Stimulated activated effector memory CD8-positive, alpha-beta T cell treated with anti-CD3 and anti-CD28 coated beads, Interleukin-12 subunit alpha, Interleukin-12 subunit beta, amount 100 ng/mL, for 72 hours (primary cell): Measurements from ENCODE around the gene BLMH.
A peak's percentile ranks its signal among the peaks of the same experiment; 100 is the strongest.

Experiments
- ATAC-seq: fragments of 150-1000 bp; cut with Tn5 transposase; 2 replicates; pipeline ENCODE4 v1.10.0; 2021
- DNase-seq, 2 donors: peaks; one replicate each; pipeline ENCODE4 v3.0.0; 2021 to 2022; ENCODE audit warnings: low spot score in 2 of 2
- H3K27ac Mint-ChIP-seq: one replicate; pipeline ENCODE4 v1.8.0; 2022; ENCODE audit warnings: mild to moderate bottlenecking, mixed read lengths
- H3K36me3 Mint-ChIP-seq: one replicate; pipeline ENCODE4 v1.8.0; 2022; ENCODE audit warnings: mild to moderate bottlenecking, mixed read lengths
- H3K4me1 Mint-ChIP-seq: one replicate; pipeline ENCODE4 v1.8.0; 2022; ENCODE audit warnings: mixed read lengths
- H3K4me3 Mint-ChIP-seq: one replicate; pipeline ENCODE4 v1.8.0; 2022; ENCODE audit warnings: mild to moderate bottlenecking, mixed read lengths
- H3K9me3 Mint-ChIP-seq: one replicate; pipeline ENCODE4 v1.8.0; 2022; ENCODE audit warnings: mixed read lengths

BLMH gene, protein sequence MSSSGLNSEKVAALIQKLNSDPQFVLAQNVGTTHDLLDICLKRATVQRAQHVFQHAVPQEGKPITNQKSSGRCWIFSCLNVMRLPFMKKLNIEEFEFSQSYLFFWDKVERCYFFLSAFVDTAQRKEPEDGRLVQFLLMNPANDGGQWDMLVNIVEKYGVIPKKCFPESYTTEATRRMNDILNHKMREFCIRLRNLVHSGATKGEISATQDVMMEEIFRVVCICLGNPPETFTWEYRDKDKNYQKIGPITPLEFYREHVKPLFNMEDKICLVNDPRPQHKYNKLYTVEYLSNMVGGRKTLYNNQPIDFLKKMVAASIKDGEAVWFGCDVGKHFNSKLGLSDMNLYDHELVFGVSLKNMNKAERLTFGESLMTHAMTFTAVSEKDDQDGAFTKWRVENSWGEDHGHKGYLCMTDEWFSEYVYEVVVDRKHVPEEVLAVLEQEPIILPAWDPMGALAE

GRCh38 chr17:30291543-30292285 lies at the start of gene BLMH:
TSS of gene BLMH (minus strand) at chr17:30291944. CDS start at chr17:30291819, 125 bp downstream.
- H3K4me1 Mint-ChIP-seq, result peaks cover 10% of the 10 kb centered on the region
- peaks cover 37% of the 10 kb centered on the region for H3K36me3 Mint-ChIP-seq
- peak within 1 kb of the TSS; percentile 90 for H3K27ac Mint-ChIP-seq
- H3K9me3 Mint-ChIP-seq, result no peaks in the 10 kb centered on the region
- ATAC-seq (peak; percentile 86), DNase-seq (peak; percentile 77 to 90)
- peak within 1 kb of the TSS; percentile 81 for H3K4me3 Mint-ChIP-seq

- H3K27ac Mint-ChIP-seq, result peak overlapping the region; percentile 63
- DNase-seq (no peak), ATAC-seq (no peak)
- H3K4me3 Mint-ChIP-seq, result no peak overlapping the region
- no peaks in the 10 kb centered on the region for H3K36me3 Mint-ChIP-seq
- peaks cover 23% of the 10 kb centered on the region for H3K4me1 Mint-ChIP-seq
- no peaks in the 10 kb centered on the region for H3K9me3 Mint-ChIP-seq
These were observed 49.1 kb upstream of the BLMH start for GRCh38 chr17:30340801-30341356.

DNA sequence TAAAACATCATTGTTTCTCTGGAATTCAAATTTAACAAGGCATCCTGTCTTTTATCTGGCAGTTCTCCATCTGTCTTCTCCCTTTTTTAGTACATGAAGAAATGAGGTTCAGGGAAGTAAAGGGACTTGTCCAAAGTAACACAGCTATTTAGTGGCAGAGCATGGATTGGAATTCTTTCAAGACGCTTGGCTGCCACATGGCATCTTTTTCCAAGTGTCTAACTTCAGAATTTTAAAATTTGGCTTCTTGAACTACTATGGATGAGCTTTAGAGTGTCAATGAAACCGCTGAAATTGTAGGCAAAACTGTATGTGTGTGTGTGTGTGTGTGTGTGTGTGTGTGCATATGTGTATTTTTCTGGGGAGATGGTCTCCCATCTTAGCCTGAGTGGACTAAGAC lies 47.3 kb upstream of the BLMH start:
- peaks cover 18% of the 10 kb centered on the region for H3K4me1 Mint-ChIP-seq
- no peaks in the 10 kb centered on the region for H3K9me3 Mint-ChIP-seq
- DNase-seq (no peak), ATAC-seq (no peak)
- peak overlapping the region; percentile 22 for H3K27ac Mint-ChIP-seq
- H3K36me3 Mint-ChIP-seq, result no peaks in the 10 kb centered on the region
- no peak overlapping the region for H3K4me3 Mint-ChIP-seq

DNA sequence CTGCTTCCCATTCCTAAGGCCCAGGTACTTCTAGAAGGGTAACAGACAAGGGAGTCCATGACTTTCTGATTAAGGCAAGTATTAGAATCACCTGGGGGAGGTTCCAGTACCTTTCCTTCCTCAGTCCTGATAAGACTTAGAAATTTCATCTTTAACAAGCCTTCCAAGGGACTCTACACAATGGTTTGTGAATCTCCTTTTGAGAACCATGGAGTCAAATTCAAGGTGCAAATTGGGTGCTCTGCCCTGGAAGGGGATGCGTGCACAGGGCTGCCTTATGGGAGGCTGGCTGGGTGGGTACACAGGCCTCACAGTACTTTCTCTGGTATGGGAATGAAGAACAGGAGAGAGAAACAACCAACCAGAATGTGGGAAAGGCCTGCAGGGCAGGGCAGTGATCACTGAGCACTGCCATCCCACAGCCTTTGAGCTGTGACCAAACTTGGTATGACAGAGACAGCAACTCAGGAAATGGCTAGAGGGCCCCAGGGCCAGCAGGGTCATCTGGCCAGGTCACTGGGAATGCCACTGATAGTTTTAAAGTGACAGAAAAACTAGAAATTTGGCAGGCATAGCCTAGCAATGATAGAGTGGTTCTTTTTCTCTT lies 45.8 kb upstream of the BLMH start:
- no peaks in the 10 kb centered on the region for H3K9me3 Mint-ChIP-seq
- H3K36me3 Mint-ChIP-seq, result no peaks in the 10 kb centered on the region
- no peak overlapping the region for H3K4me3 Mint-ChIP-seq
- no peak overlapping the region for H3K27ac Mint-ChIP-seq
- ATAC-seq (no peak), DNase-seq (no peak)
- peaks cover 34% of the 10 kb centered on the region for H3K4me1 Mint-ChIP-seq

DNA sequence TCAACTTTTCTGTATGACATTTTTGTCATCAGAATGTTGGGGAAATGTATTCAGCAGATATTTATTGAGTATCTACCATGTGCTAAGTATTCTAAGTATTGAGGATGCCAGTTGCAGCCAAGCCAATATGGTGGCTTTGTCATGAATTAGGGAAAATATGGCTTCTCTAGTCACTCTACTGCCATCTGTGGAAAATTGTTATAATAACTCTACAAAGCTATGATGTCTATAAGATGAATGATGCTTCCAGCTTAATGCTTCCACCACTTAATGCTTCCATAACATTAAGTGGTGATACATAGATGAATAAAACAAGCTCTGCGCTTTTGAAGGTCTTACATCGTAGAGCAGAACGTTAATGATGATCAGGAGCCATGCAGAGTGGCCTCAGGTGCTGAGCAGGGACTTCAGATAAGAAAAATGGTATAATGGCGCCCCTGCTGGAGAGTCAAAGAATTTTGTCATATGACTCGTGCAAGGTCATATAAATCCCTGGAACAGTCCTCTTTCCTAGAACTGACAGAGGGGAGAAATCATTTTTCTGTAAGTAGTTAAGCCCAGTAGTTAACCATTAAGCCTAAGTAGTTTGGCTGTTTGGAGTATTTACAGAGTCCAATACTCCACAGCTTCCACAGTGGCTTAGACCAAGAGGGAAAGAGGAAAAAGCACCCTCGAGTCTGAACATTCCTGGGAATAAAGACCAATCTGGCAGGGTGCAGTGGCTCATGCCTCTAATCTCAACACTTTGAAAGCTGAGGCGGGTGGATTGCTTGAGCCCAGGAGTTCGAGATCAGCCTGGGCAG lies 44.8 kb upstream of the BLMH start:
- DNase-seq, result peak; percentile 53 to 80
- H3K36me3 Mint-ChIP-seq, result peaks cover 6% of the 10 kb centered on the region
- no peaks in the 10 kb centered on the region for H3K9me3 Mint-ChIP-seq
- H3K4me3 Mint-ChIP-seq, result no peak overlapping the region
- H3K4me1 Mint-ChIP-seq, result peaks cover 42% of the 10 kb centered on the region
- no peak overlapping the region for H3K27ac Mint-ChIP-seq
- ATAC-seq, result peak; percentile 39

GRCh38 chr17:30334421-30334820 lies 42.7 kb upstream of the BLMH start:
- ATAC-seq (no peak), DNase-seq (no peak)
- Mint-ChIP-seq H3K36me3 (peaks cover 10% of the 10 kb centered on the region), H3K9me3 (no peaks in the 10 kb centered on the region), H3K27ac (no peak overlapping the region), H3K4me3 (no peak overlapping the region), H3K4me1 (peaks cover 40% of the 10 kb centered on the region)

DNA sequence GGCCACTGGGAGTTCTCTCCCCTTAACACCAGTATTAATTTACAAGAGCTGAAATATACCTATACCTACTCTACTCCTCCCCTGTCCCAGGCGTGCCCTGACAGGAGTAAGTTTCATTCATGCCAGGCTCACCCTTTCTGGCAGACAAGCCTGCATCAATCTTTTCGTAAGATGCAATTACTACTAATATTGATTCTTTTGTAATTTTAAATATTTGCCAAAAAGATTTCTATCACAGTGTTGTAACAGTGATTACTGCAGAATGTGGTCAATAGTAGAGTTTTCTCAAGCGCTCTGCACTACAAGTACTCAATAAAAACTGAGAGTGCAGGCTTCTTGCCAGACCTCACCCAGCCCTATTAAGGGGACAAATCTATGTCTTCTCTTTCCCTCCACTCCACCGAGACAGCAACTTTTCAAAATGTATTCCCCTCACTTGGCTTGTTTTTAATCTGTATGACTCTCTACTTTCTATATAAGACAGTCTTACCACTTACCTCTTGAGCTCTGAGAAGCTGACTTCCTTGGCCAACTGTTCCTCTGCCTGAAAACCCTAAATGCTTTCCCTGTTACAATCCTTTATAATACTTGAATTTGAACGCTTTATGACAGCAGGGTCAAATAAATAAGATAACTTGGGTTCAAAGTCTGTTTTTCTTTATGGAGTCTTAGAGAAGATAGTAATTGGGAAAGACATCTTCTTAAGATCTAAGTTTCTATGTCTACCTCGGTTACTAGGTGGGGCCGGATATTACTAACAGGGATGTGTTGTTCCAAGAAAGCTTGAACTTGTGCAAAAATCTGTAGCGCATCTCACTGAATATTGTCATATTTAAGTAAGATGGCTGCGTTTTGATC lies 42.0 kb upstream of the BLMH start, which contains the start of gene TMIGD1:
Gene TMIGD1, minus strand, starts transcription at position 555 of the 858 bp plus-strand sequence. CDS start 1,924 bp downstream, outside the sequence.
- Mint-ChIP-seq H3K9me3 (no peaks in the 10 kb centered on the region), H3K36me3 (peaks cover 10% of the 10 kb centered on the region), H3K4me3 (peak within 1 kb of the TSS; percentile 38), H3K4me1 (peaks cover 40% of the 10 kb centered on the region), H3K27ac (peak within 1 kb of the TSS; percentile 68)
- ATAC-seq (no peak), DNase-seq (no peak)

- peak; percentile 98 for ATAC-seq
- no peaks in the 10 kb centered on the region for H3K9me3 Mint-ChIP-seq
- H3K4me3 Mint-ChIP-seq, result peak overlapping the region; percentile 38
- H3K27ac Mint-ChIP-seq, result peak overlapping the region; percentile 68
- H3K36me3 Mint-ChIP-seq, result peaks cover 10% of the 10 kb centered on the region
- H3K4me1 Mint-ChIP-seq, result peaks cover 40% of the 10 kb centered on the region
- DNase-seq, result no peak
These were observed 40.4 kb upstream of the BLMH start for GRCh38 chr17:30332057-30332542.

DNA sequence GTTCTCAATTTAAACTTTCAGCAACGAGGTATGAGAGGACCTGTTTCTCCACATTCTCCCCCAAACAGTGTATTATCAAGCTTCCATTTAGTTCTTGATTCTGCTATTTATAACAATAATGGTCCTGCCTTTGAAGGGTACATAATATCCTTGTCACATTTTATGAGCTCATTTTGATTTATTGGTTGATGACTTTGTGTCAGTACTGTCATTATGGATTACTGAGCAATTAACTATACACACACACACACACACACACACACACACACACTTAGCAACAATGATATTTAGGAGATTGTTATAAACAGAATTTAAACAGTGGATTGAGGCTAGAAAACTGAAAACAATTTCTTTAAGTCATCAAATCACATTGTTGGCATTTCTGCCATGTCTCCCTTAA lies 35.1 kb upstream of the BLMH start:
- ATAC-seq (no peak), DNase-seq (no peak)
- Mint-ChIP-seq H3K4me3 (no peak overlapping the region), H3K36me3 (peaks cover 5% of the 10 kb centered on the region), H3K9me3 (no peaks in the 10 kb centered on the region), H3K4me1 (peaks cover 27% of the 10 kb centered on the region), H3K27ac (no peak overlapping the region)

GRCh38 chr17:30324723-30325122 lies 33.0 kb upstream of the BLMH start:
- no peaks in the 10 kb centered on the region for H3K9me3 Mint-ChIP-seq
- no peaks in the 10 kb centered on the region for H3K36me3 Mint-ChIP-seq
- peaks cover 20% of the 10 kb centered on the region for H3K4me1 Mint-ChIP-seq
- H3K27ac Mint-ChIP-seq, result no peak overlapping the region
- ATAC-seq (no peak), DNase-seq (no peak)
- H3K4me3 Mint-ChIP-seq, result no peak overlapping the region

GRCh38 chr17:30323895-30324319 lies 32.2 kb upstream of the BLMH start:
- peak overlapping the region; percentile 68 for H3K27ac Mint-ChIP-seq

DNA sequence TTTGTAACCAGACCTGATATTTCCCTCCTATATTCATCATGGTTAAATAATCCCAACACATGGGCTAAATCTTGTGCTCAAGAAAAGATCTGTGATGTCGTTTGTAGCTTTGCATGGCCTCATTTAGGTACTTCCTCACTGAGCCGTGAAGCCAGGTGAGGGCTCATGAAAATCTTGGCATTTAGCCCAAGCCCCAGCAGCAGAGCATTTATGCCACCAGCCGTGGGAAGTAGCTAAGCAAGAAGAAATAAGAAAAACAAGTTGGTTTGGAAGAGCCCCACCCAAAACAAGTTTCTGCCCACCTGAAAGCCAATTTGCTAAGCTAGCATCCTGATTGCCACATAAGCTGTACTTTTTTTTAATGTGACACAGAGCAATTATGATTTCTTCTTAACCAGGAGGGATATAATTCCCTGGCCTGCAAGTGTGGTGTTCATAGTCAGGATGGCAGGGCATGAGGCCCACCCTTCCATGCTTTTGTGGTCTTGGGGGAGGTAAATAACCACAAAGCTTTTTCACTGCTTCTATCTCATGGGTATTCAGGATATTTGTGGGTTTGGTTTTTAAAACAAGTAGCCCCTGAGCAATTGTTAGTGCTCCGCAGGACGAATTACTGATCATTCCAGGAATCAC lies 31.6 kb upstream of the BLMH start:
- DNase-seq, result no peak
- Mint-ChIP-seq H3K4me3 (no peak overlapping the region), H3K36me3 (no peaks in the 10 kb centered on the region)

More at GRCh38 chr17:30323895-30324319, 32.2 kb upstream of the BLMH start:
- no peak overlapping the region for H3K4me3 Mint-ChIP-seq
- H3K9me3 Mint-ChIP-seq, result no peaks in the 10 kb centered on the region
- H3K36me3 Mint-ChIP-seq, result no peaks in the 10 kb centered on the region
- DNase-seq (no peak), ATAC-seq (peak; percentile 95)
- peaks cover 20% of the 10 kb centered on the region for H3K4me1 Mint-ChIP-seq

GRCh38 chr17:30321314-30321713 lies 29.6 kb upstream of the BLMH start:
- Mint-ChIP-seq H3K4me1 (peaks cover 20% of the 10 kb centered on the region), H3K27ac (no peak overlapping the region), H3K36me3 (no peaks in the 10 kb centered on the region), H3K9me3 (no peaks in the 10 kb centered on the region), H3K4me3 (no peak overlapping the region)
- no peak for ATAC-seq
- DNase-seq, result no peak

More for the DNA sequence above, 31.6 kb upstream of the BLMH start:
- no peak for ATAC-seq
- H3K4me1 Mint-ChIP-seq, result peaks cover 20% of the 10 kb centered on the region
- peak overlapping the region; percentile 68 for H3K27ac Mint-ChIP-seq
- H3K9me3 Mint-ChIP-seq, result no peaks in the 10 kb centered on the region
